Measurements from ENCODE around the gene ST6GALNAC4.

GRCh38 chr9:127941961-127942215 lies 25.0 kb upstream of the ST6GALNAC4 start:
- TF ChIP-seq FOXP2 (optimal IDR thresholded peaks at IDR 0.05; ENCODE audit: borderline replicate concordance, extremely low read depth, extremely low read length, insufficient read depth) (no peak), POLR2AphosphoS5 (IDR thresholded peaks at IDR 0.05; ENCODE audit: low read depth, low read length) (no peak), REST (IDR thresholded peaks at IDR 0.05; ENCODE audit: insufficient read depth in 1 of 2, low read depth in 2 of 2, low read length in 2 of 2) (no peak)

Measured in PFSK-1 (cell line).